ENCODE data around the gene SLC9A9. TPM values are rescaled to one million over a fixed set of nuclear protein-coding genes. Genes with fewer than 3 reads are reported as not detected.

SLC9A9 gene
- total RNA-seq, 1 experiment from 2014 or later, result 0.20 TPM

DNA sequence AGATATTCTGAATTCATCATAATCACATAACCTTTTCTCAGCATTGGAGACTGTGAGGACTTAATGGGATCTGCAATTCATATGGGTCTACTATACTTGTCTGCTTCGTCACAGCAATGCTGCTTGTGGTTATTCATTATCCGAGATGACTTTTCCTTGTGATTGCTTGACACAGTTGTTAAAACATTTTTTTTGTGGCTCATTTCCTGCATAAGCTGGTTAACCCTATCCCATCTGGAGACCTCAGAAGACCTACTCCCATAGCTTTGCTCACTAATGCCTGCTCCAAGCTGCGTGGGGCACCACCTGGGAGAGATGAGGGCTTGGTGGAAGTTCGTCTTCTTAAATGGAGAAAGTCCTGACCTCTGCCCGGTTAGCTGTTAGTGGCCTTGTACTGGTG lies 367.9 kb downstream of the SLC9A9 start:
- no peak overlapping the region for H3K4me3 ChIP-seq
- no peak for DNase-seq
- H3K9me3 ChIP-seq, result no peaks in the 10 kb centered on the region
- H3K27me3 ChIP-seq, result no peaks in the 10 kb centered on the region
- H3K36me3 ChIP-seq, result no peaks in the 10 kb centered on the region

DNA sequence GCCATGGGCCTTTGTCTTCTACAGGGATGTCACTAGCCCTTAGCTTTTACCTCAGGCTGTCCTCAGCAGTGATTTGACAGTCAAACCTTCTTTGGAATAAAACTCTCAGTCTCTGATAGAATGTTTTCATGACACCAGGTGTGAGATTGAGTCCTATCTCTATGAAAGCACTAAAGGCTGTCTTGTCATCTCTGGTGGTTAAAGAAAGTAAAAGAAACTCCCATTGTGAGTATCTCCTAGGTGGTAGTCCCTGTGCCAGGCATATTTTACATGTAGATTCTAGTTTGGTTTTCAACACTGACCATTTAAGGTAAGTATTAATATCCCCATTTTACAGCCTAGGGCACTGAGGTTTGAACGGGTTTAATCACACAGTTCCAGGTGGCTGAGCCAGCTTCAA lies 368.5 kb downstream of the SLC9A9 start:
- Histone ChIP-seq H3K4me3 (no peak overlapping the region), H3K27me3 (no peaks in the 10 kb centered on the region), H3K9me3 (no peaks in the 10 kb centered on the region), H3K36me3 (no peaks in the 10 kb centered on the region)
- DNase-seq, result no peak

DNA sequence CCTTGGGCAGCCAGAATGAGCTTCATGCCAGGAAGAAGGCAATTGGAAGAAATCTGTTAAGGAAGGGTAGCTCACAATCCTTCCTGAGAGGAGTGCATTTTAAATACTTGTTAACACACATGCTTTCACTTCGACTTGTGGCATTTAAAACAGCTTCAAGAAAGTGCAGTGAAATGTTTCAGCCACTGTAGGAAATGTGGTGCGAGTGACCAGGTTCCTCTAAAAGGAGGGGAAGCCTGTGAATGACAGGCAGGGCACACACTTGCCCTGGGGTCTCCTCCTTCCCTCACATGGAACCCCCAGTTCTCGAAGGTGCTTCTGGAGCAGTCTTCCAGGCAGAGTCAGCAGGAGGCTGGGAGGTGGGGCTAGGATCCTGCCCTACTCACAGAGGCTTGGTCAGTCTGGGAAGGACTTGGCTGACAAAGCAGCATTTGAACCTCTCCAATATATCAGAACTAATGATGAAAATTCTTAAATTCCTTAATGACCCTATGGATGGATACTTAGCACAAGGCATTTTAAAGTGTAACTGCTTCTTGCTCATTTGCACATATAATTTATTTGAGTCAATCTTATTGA lies 370.1 kb downstream of the SLC9A9 start:
- DNase-seq, result no peak
- H3K4me3 ChIP-seq, result no peak overlapping the region
- no peaks in the 10 kb centered on the region for H3K9me3 ChIP-seq
- H3K36me3 ChIP-seq, result no peaks in the 10 kb centered on the region
- H3K27me3 ChIP-seq, result no peaks in the 10 kb centered on the region

DNA sequence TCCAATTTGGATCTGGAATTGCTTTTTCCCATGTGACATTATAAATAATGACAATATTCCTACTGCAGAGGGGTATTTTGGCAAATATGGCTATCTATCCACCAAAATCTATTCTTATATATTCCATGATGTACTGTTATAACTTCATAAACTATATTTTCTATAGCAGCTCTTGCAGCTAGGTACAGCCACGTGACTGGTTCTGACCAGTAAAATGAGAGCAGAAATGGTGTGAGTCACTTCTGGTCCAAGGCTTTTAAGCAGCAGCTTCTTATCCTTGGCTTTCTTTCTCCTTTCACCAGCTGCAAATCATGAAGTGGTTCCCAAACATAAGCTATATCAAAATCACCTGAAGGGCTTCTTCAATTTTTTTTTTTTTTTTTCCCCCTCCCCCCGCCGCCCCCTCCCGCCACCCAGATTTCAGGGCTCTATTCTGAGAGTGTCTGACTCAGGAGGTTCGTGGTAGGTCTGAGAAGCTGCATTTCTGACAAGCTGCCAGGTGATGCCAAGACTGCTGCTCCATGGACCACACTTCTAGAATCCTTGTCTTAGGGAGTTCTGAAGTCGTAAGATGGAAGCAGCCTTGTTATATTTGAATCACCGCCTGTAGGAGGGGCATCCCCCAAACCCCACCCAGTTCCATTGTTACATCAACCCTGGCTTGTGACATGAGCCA lies 371.2 kb downstream of the SLC9A9 start:
- DNase-seq, result no peak
- Histone ChIP-seq H3K4me3 (no peak overlapping the region), H3K36me3 (no peaks in the 10 kb centered on the region), H3K27me3 (no peaks in the 10 kb centered on the region), H3K9me3 (no peaks in the 10 kb centered on the region)

DNA sequence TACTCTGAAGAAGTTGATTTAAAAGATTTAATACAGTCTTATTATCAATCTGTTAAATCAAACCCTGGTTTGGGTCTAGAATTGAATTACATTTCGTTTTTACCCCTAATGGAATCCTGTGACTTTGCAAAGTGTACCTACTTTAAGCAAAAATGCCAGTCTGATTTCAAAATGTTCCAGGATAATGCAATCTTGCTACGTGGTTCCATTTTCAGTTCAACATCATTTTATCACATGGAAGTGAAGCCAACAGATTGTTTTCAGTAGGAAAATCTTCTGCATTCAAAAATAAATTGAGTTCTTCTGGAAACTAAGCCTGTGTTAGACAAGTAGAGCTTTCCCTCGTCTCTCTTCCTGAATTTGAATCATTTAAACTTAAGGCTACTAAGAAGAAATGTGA lies 372.3 kb downstream of the SLC9A9 start:
- Histone ChIP-seq H3K36me3 (no peaks in the 10 kb centered on the region), H3K27me3 (no peaks in the 10 kb centered on the region), H3K4me3 (no peak overlapping the region), H3K9me3 (no peaks in the 10 kb centered on the region)
- no peak for DNase-seq

DNA sequence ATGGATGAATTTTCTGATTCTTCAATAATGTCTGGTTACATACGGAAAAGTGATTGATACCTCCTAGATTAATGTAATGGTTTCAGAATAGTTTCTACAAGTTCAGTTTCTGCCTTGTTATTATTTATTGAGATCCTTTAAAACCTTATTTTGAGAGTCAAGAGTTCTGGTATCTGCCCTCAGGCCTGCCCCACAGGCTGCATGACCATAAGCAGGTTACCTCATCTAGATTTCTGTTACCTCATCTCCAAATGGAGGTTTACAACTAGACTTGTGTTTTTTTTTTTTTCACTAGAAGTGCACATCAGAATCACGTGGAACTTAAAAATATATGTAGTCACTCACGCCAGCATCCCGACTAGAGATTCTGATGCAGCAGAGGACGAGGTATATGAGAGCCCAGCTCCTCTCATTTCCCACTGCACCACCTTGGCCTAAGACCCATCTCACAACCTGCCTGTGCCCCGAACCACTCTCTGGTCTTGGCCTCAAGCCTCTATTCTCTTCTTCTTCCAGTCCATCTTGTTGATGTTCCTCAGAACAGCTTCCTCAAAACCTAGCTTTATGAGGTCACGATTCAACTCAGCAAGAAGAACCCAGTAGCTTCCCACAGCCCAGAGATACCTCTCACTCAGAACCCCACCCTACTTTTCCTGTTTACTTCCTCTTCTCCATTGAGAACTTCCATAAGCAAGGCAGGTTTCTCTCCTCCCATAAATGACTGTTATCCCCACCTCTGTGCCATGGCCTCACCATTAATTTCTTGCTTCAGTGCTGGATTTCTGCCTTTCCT lies 375.3 kb downstream of the SLC9A9 start:
- no peaks in the 10 kb centered on the region for H3K9me3 ChIP-seq
- no peak for DNase-seq
- no peaks in the 10 kb centered on the region for H3K27me3 ChIP-seq
- no peaks in the 10 kb centered on the region for H3K36me3 ChIP-seq
- H3K4me3 ChIP-seq, result no peak overlapping the region

DNA sequence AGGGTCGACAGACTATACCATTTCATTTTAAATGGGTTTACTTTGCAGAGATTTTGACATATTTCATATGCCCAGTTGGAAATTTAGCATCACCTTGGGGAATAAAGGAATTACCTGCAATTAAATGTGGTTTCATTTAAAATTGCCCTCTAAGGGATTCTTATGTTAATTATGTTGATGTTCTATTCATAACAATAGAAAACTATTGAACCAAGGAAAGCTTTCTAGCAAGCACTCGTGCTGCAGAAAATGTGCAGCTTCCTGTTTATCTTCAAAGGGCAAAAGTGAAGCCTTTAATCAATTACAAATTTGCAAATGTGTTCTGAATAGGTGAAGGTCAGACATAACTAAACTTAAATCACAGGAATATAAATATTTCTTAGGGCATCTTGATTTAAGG lies 376.6 kb downstream of the SLC9A9 start:
- no peaks in the 10 kb centered on the region for H3K36me3 ChIP-seq
- no peaks in the 10 kb centered on the region for H3K9me3 ChIP-seq
- H3K27me3 ChIP-seq, result no peaks in the 10 kb centered on the region
- no peak for DNase-seq
- no peak overlapping the region for H3K4me3 ChIP-seq

DNA sequence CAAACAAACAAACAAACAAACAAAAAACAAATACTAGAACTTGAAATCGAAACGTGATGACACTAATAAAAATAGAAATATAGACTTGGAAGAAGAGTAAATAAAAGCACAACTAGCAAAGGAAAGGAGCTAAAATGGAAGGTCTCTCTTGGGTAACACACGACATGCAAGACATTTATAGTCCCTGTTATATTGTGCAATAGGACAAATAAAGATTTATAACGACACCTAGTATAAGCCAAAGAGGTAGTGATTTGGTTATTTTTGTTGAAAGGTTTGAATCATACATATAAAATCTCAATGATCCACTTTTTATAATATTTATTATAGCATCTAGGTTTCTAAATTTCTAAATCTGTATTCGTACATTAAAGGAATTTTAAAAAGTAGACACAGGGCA lies 379.1 kb downstream of the SLC9A9 start:
- no peak overlapping the region for H3K4me3 ChIP-seq
- H3K9me3 ChIP-seq, result no peaks in the 10 kb centered on the region
- no peak for DNase-seq
- no peaks in the 10 kb centered on the region for H3K36me3 ChIP-seq
- H3K27me3 ChIP-seq, result no peaks in the 10 kb centered on the region

DNA sequence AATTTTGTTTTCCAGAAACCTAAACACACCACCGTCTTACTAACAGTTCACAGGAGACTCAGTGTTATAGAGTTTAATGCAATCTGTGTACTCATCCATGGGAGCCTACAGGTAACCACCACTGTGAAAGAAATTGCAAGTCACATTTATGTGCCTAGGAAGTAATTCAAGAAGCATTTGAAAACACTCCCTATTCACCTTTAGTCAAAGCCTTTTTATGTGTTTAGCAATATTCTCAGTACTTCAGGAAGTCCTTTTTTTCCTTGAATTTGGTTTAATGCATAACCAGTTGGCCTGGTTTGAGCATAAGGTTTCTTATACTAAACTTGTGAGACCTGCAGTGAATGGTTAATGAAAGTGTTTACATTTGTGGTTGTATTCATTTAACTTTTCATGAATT lies 382.6 kb downstream of the SLC9A9 start:
- Histone ChIP-seq H3K36me3 (no peaks in the 10 kb centered on the region), H3K27me3 (no peaks in the 10 kb centered on the region), H3K9me3 (no peaks in the 10 kb centered on the region), H3K4me3 (no peak overlapping the region)
- no peak for DNase-seq

DNA sequence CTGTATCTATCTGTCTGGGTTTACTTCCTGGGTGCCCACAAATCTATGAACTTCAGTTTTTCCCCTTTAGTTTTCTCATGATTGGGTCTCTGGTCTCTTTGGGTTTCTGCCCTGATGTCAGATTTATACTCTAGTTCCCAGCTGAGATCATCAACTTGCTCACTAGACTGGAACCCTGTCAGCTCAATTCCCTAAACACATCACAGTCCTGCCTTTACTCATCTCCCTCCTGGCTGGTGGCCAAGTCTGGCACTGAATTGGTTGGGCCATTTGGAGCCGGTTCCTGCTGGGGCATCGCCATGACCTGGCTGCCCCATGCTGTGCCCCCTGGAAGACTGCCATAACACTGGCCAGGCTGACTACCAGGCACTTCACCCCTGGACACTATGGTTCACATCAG lies 383.4 kb downstream of the SLC9A9 start:
- Histone ChIP-seq H3K9me3 (no peaks in the 10 kb centered on the region), H3K27me3 (no peaks in the 10 kb centered on the region), H3K4me3 (no peak overlapping the region), H3K36me3 (no peaks in the 10 kb centered on the region)
- peak; percentile 96 for DNase-seq

DNA sequence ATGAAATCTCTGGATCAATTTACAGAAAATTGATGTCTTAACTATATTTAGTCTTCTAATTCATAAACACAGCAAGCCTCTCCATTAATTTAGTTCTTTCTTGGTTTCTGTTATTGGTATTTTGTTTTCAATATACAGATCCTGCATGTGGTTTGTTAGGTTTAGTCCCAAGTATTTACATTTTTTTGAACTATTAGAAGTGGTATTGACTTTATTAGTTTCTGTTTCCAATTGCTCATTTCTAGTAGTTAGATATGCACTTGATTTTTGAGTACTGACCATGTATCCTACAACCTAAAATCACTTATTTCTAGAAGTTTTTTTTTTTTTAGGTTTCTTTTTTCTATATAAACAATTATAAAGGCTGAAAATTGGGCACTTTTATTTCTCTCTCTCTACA lies 392.8 kb downstream of the SLC9A9 start:
- no peak for DNase-seq
- no peaks in the 10 kb centered on the region for H3K9me3 ChIP-seq
- no peak overlapping the region for H3K4me3 ChIP-seq
- H3K27me3 ChIP-seq, result no peaks in the 10 kb centered on the region
- H3K36me3 ChIP-seq, result no peaks in the 10 kb centered on the region

DNA sequence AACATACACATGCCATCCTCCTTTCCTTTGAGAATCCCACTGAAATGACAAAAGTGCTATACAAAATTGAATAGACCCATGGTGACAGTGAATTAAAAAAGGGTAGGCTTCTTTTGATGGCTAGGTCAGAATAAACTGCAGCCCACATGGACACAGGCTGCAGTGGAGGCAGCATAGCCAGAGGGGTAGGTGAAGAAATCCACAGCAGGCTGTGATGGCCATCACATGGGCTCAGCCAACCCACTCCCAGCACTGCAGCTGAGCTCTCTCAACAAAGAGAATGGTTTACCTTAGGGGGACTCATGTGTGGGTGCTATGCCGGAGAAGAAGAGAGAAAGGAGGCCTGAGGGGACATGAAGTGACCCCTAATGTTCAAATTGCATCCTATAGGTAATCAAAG lies 397.6 kb downstream of the SLC9A9 start:
- Histone ChIP-seq H3K4me3 (no peak overlapping the region), H3K27me3 (no peaks in the 10 kb centered on the region), H3K9me3 (no peaks in the 10 kb centered on the region), H3K36me3 (no peaks in the 10 kb centered on the region)
- no peak for DNase-seq

DNA sequence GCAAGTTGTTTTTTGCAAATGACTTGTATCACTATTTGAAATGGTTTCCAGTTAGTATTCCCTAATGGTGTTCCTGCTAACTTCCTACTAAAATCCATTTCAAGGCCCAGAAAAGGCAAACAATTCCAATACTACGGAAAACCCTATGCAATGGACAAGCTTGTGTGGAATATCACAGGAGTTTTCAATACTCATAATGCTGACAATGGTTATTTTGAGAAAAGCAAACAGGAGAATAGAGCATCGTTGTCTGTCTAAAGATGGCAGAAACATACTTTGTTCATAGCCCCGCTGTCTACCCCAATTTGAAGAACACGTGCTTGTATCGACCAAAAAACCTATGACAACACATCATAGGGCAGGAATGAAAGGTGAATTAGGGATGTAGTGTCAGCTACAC lies 400.8 kb downstream of the SLC9A9 start:
- Histone ChIP-seq H3K27me3 (no peaks in the 10 kb centered on the region), H3K36me3 (no peaks in the 10 kb centered on the region), H3K4me3 (no peak overlapping the region), H3K9me3 (no peaks in the 10 kb centered on the region)
- no peak for DNase-seq

DNA sequence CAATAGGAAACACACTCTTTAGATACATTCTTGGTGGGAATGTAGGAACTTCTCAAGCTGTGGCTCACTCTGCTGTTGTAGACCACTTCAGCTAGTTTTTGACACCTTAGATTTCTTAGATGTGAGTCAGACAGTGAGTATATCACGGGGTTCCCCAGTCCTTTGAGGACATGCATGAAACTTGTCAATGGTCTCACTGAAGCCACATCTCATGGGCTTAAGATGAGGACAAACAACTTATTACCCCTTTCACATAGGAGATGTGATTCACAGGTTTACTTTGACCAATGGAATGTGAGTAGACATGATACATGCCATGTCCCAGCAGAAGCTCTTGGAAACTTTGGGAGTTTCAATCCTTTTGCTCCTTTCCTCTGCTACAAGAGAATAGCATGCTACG lies 403.1 kb downstream of the SLC9A9 start:
- Histone ChIP-seq H3K9me3 (no peaks in the 10 kb centered on the region), H3K36me3 (no peaks in the 10 kb centered on the region), H3K4me3 (no peak overlapping the region), H3K27me3 (no peaks in the 10 kb centered on the region)
- DNase-seq, result no peak

DNA sequence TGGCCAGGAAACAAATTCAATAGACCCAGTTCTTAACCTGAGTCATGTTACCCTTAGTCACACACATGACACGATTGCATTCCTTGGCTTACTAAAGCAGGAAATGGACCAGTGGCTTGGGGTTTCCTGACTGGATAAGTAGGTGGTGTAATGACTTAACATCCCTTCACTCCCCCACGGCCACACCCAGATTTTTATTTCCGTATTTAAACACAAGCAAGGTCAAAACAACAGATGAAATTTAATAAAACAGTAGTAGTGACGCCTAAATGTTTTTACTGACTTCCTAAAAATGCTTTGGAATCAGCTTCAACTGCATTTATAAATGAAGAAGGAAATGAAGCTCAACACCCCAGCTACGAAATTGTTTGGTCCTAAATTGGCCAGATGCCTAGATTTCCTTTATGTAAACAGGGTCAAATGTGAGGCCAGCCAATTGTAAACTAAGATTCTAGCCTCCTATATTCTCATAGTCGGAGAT lies 404.4 kb downstream of the SLC9A9 start:
- Histone ChIP-seq H3K36me3 (no peaks in the 10 kb centered on the region), H3K4me3 (no peak overlapping the region; the same call in 1 of the 2 replicates), H3K9me3 (no peaks in the 10 kb centered on the region), H3K27me3 (no peaks in the 10 kb centered on the region)
- peak; percentile 89 for DNase-seq

DNA sequence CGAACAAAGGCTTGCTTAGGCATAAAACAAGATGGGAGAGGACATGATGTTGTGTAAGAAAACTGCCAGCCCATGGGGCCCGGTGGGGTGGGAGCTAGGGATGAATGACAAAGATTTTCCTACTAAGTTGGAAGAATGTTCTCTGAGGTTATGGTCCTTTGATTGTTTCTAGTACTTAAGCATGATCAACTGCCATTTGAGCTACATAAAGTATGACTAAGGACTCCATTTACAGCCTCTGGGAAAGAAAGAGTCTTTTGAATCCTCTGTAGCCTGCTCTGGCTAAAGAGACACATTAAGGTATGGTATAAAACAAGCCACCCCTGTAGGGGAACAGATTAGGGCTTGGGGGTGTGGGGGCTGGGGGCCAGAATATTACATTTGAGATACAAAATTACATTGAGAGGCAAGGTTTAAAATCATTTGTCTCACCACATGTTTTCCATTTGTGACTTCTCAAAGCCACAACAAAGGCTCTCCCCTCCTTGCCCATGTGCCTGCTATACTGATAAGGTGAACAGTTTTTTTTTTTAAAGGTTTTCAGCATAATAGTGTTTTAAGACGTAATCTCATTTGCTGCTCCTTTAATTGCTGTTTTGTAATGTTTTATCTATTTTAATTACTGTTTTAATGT lies 405.3 kb downstream of the SLC9A9 start:
- Histone ChIP-seq H3K36me3 (no peaks in the 10 kb centered on the region), H3K9me3 (no peaks in the 10 kb centered on the region), H3K27me3 (no peaks in the 10 kb centered on the region), H3K4me3 (no peak overlapping the region)
- DNase-seq, result no peak

DNA sequence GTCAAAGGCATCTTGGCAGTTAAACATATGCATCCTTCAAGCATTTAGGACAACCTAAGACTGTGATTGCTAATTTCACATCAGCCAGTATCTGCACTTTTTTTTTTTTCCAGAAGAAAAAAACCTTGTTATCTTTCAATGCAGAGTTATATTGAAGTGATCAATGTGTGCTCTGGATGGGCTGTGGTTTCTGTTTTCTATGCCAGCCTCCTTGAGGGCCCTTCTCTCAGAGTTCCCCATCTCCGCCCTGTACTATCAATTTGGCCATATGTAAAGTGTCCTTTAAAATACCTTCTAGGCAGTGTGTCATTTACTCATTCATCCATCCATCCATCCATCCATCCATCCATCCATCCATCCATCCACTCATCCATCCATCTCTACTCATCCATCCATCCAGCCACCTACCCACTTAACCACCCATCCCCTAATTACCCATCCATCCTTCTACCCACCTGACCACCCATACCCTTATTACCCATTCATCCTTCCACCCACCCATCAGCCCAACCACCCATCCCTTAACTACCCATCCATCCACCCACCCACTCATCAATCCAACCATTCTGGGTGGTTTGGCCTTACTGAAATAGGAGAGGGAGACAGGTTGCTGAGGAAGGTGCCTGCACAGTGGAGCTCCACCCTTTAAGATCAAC lies 406.6 kb downstream of the SLC9A9 start:
- H3K27me3 ChIP-seq, result no peaks in the 10 kb centered on the region
- H3K36me3 ChIP-seq, result no peaks in the 10 kb centered on the region

More for the DNA sequence above, 406.6 kb downstream of the SLC9A9 start:
- no peak overlapping the region for H3K4me3 ChIP-seq
- H3K9me3 ChIP-seq, result no peaks in the 10 kb centered on the region
- DNase-seq, result no peak

Data from MG63 (cell line).